Neural cell (in vitro differentiated cells): ENCODE measurements around the gene TMEM143.

ENCODE experiments used
- CTCF ChIP-seq: fragments of 450-650 bp; IDR thresholded peaks from 2 replicates; pipeline ENCODE4 v1.5.1; 2014; ENCODE audit warnings: antibody characterized with exemption, mild to moderate bottlenecking, moderate library complexity; ENCODE audit not compliant: poor library complexity, severe bottlenecking
- RAD21 ChIP-seq: fragments of 450-650 bp; conservative IDR thresholded peaks from 2 replicates; pipeline ENCODE4 v1.6.1; 2014; ENCODE audit warnings: antibody characterized with exemption, mild to moderate bottlenecking, moderate library complexity

GRCh38 chr19:48403606-48404005 lies 39.9 kb upstream of the TMEM143 start:
- TF ChIP-seq CTCF (no peak), RAD21 (no peak)
